ENCODE results near the gene CATSPERB. TPM values are rescaled to one million over a fixed set of nuclear protein-coding genes. Genes with fewer than 3 reads are reported as not detected.
"Not testable (repeated sequence)": the region's sequence is repeated elsewhere in the genome, so short reads cannot be mapped to it uniquely, and the experiment has no call there.

The CATSPERB gene
- polyA plus RNA-seq, 3 donors from 2014 or later: 0.32 to 1.9 TPM; not detected in 1

DNA sequence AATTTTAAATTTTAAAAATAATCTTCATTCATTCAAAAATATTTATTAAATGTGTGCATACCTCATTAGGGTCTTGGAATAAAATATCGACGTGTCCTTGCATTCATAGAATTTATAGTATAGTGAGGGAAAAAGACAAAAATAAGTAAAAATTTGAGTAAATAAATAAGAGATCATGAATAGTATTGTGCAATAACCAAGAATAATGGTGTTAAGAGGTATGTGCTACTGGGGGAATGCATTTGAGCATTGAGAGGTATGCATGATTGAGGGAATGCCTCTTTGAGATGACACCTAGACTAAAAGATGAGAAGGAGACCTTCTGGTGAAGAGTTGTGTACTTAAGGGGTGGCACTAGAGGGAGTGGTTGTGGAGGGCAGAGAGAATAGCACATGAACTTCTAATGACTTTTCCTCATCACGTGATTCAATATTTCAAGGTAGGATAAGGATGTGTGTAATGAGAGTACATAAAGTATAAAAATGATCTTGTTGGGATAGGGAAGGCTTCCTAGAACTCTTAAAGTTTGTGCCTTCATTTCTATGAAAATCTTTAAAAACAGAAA is 18.8 kb upstream of the CATSPERB start:
- H3K4me1 Mint-ChIP-seq: no peaks in the 10 kb centered on the region

DNA sequence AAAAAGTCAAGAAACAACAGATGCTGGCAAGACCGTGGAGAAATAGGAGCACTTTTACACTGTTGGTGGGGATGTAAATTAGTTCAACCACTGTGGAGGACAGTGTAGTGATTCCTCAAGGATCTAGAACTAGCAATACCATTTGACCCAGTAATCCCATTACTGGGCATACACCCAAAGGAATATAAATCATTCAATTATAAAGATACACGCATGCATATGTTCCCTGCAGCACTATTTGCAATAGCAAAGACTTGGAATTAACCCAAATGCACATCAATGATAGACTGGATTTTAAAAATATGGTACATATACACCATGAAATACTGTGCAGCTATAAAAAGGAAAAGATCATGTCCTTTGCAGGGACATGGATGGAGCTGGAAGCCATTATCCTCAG is 18.0 kb upstream of the CATSPERB start:
- H3K9me3 Mint-ChIP-seq: no peaks in the 10 kb centered on the region
- no peak overlapping the region for H3K4me3 Mint-ChIP-seq
- no peaks in the 10 kb centered on the region for H3K4me1 Mint-ChIP-seq
- H3K27me3 Mint-ChIP-seq (ENCODE audit: low read depth in 3 of 3): peaks cover 0 to 18% (median 2%) of the 10 kb centered on the region in 3 donors
- no peak for DNase-seq
- H3K36me3 Mint-ChIP-seq: no peaks in the 10 kb centered on the region
- no peak overlapping the region for H3K27ac Mint-ChIP-seq

More for the DNA sequence above, 18.8 kb upstream of the CATSPERB start:
- H3K4me3 Mint-ChIP-seq: no peak overlapping the region
- H3K9me3 Mint-ChIP-seq: no peaks in the 10 kb centered on the region
- H3K36me3 Mint-ChIP-seq: no peaks in the 10 kb centered on the region
- no peak overlapping the region for H3K27ac Mint-ChIP-seq
- H3K27me3 Mint-ChIP-seq (ENCODE audit: low read depth in 3 of 3): peaks cover 0 to 18% (median 2%) of the 10 kb centered on the region in 3 donors
- DNase-seq: no peak

DNA sequence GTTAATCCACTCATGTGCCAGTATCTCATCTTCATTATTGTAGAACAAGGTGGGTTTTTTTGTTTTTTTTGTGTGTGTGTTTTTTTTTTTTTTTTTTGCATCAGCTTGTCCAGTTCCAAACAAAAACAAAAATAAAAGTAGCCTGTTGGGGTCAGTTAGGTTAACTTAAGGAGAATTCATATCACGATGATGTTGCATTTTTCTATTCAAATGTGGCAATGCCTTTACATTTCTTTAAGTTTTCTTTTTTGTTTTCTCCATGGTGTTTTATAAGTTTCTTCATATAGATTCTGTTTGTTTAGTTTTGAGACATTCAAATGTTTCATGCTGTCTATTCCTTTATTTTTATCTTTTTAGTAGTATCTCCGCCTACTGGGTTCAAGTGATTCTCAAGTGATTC is 16.2 kb upstream of the CATSPERB start:
- H3K27ac Mint-ChIP-seq: no peak overlapping the region
- H3K4me3 Mint-ChIP-seq: no peak overlapping the region
- H3K27me3 Mint-ChIP-seq (ENCODE audit: low read depth in 3 of 3): peaks cover 0 to 14% (median 2%) of the 10 kb centered on the region in 3 donors
- no peak for DNase-seq
- H3K9me3 Mint-ChIP-seq: no peaks in the 10 kb centered on the region
- no peaks in the 10 kb centered on the region for H3K4me1 Mint-ChIP-seq
- H3K36me3 Mint-ChIP-seq: no peaks in the 10 kb centered on the region

DNA sequence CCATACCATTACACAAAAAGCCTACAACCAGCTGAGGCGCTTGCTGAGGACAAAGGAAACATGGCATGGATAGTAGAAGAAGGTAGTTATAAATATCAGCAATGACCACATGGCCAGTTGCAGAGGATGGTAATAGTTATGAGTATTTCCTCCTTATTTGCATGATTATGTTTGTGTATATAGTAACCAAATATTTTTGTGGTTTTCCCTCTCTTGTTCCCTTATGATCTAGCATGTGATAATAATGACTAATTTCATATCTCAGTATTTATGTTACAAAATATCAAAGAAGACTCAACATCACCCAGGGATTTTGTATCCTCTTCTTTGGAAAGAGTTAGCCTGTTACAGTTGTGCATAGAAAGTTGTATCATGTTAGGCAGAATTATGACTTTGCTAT is 13.5 kb upstream of the CATSPERB start:
- no peaks in the 10 kb centered on the region for H3K4me1 Mint-ChIP-seq
- no peaks in the 10 kb centered on the region for H3K36me3 Mint-ChIP-seq
- H3K27me3 Mint-ChIP-seq (ENCODE audit: low read depth in 3 of 3): peaks cover 2 to 7% (median 2%) of the 10 kb centered on the region in 3 donors
- no peaks in the 10 kb centered on the region for H3K9me3 Mint-ChIP-seq
- no peak for DNase-seq
- H3K4me3 Mint-ChIP-seq: no peak overlapping the region
- H3K27ac Mint-ChIP-seq: no peak overlapping the region

DNA sequence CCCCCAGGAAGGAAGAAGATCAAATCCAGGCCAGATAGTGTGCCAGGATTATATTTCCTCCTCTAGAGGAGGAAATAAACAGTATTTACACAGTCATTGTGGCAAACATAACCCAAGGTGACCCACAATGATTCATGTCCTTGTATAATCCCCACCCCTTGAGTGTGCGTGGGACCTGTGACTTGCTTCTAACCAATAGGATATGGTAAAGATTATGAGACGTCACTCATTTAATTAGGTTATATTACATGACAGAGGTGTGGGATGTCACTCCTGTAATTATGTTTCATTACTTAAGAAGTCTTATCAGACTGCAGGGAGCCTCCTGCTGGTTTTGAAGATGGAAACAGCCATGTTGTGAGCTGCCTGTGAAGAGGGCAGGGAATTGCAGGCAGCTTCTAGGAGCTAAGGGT is 12.2 kb upstream of the CATSPERB start:
- DNase-seq: no peak
- no peak overlapping the region for H3K27ac Mint-ChIP-seq
- no peaks in the 10 kb centered on the region for H3K4me1 Mint-ChIP-seq
- H3K27me3 Mint-ChIP-seq (ENCODE audit: low read depth in 3 of 3): peaks cover 0 to 8% (median 3%) of the 10 kb centered on the region in 3 donors
- no peaks in the 10 kb centered on the region for H3K36me3 Mint-ChIP-seq
- H3K9me3 Mint-ChIP-seq: no peaks in the 10 kb centered on the region
- H3K4me3 Mint-ChIP-seq: no peak overlapping the region

DNA sequence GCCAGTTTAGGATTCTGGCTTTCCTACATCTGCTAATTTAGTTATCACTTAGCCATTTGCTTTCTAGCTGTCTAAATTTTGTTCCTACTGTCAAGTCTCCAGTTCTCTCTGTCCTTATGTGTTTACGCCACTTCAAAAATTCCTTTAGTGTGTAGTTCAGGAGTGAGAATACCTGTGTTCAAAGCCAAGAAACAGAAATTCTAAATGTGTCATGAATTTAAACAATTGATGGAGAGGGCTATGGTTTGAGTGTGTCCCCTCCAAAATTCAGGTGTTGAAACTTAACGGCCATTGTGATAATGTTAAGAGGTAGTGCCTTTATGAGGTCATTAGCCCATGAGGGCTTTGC is 11.4 kb upstream of the CATSPERB start:
- no peaks in the 10 kb centered on the region for H3K9me3 Mint-ChIP-seq
- DNase-seq: no peak
- H3K4me1 Mint-ChIP-seq: no peaks in the 10 kb centered on the region
- H3K27me3 Mint-ChIP-seq (ENCODE audit: low read depth in 3 of 3): peaks cover 0 to 11% (median 3%) of the 10 kb centered on the region in 3 donors
- H3K36me3 Mint-ChIP-seq: no peaks in the 10 kb centered on the region
- H3K4me3 Mint-ChIP-seq: no peak overlapping the region
- no peak overlapping the region for H3K27ac Mint-ChIP-seq

DNA sequence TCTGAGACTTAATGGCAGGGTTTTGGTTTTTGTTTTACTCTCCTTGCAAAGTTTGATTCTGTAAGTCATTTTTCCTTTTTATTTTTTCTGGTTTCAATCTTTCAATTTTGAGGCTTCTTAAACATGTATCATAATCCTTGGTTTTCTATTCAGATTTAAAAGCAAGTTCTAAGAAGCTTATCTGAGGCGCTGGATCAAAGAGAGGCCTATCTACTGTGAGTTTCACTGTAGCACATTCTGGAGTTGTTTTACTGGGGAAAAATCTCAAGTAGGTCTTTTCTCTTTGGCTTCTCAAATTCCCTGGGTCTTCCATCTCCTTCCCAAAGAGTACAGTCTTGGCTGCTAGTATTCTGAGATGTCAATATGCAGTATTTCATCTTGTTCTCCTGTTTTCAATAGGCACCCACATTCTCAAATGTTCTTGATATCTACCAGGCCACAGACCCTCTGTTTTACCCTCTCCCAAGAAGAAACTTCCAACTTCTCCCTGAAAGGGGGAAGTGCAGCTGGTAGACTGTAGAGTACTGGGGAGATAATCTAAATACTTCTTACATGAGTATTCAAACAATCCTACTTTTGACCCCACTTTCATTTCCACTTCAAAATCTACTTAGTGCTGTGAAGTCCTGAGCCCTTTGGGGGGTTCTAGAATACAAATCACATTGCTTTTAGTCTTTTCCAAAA is 10.9 kb upstream of the CATSPERB start:
- no peaks in the 10 kb centered on the region for H3K9me3 Mint-ChIP-seq
- H3K36me3 Mint-ChIP-seq: no peaks in the 10 kb centered on the region
- no peak overlapping the region for H3K27ac Mint-ChIP-seq
- DNase-seq: no peak
- peaks cover 0 to 14% (median 3%) of the 10 kb centered on the region in 3 donors for H3K27me3 Mint-ChIP-seq (ENCODE audit: low read depth in 3 of 3)
- H3K4me3 Mint-ChIP-seq: no peak overlapping the region
- H3K4me1 Mint-ChIP-seq: no peaks in the 10 kb centered on the region

DNA sequence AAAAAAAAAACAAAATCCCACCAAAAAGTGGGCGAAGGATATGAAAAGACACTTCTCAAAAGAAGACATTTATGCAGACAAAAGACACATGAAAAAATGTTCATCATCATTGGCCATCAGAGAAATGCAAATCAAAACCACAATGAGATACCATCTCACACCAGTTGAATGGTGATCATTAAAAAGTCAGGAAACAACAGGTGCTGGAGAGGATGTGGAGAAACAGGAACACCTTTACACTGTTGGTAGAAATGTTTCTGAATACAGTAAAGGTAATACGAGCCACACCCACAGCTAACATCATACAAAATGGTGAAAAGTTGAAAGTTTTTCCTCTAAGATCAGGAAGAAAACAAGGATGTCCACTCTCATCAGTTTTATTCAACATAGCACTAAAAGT is 8.0 kb upstream of the CATSPERB start:
- not testable (repeated sequence) for H3K27ac Mint-ChIP-seq, DNase-seq, H3K4me1 Mint-ChIP-seq

DNA sequence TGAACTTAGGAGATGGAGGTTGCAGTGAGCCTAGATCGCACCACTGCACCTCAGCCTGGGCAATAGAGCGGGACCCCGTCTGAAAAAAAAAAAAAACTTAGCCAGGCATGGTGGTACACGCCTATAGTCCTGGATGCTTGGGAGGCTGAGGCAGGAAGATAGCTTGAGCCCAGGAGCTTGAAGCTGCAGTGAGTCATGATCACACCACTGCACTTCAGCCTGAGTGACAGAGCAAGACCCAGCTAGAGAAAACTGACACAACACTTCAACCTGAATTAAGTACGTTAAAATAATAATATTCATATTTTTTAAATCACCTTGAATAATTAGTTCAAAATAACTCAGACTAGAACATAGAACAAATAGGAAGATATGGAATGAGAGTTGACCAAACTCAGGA is 5.7 kb upstream of the CATSPERB start:
- H3K4me3 Mint-ChIP-seq: no peak overlapping the region
- H3K9me3 Mint-ChIP-seq: no peaks in the 10 kb centered on the region
- DNase-seq: no peak
- peaks cover 0 to 7% (median 5%) of the 10 kb centered on the region in 3 donors for H3K36me3 Mint-ChIP-seq
- H3K4me1 Mint-ChIP-seq: no peaks in the 10 kb centered on the region
- H3K27me3 Mint-ChIP-seq (ENCODE audit: low read depth in 3 of 3): peaks cover 0 to 23% (median 5%) of the 10 kb centered on the region in 3 donors
- H3K27ac Mint-ChIP-seq: no peak overlapping the region

More for the DNA sequence above, 8.0 kb upstream of the CATSPERB start:
- not testable (repeated sequence) for H3K36me3 Mint-ChIP-seq, H3K4me3 Mint-ChIP-seq, H3K9me3 Mint-ChIP-seq
- peaks cover 0 to 22% (median 3%) of the 10 kb centered on the region in 3 donors for H3K27me3 Mint-ChIP-seq (ENCODE audit: low read depth in 3 of 3)

DNA sequence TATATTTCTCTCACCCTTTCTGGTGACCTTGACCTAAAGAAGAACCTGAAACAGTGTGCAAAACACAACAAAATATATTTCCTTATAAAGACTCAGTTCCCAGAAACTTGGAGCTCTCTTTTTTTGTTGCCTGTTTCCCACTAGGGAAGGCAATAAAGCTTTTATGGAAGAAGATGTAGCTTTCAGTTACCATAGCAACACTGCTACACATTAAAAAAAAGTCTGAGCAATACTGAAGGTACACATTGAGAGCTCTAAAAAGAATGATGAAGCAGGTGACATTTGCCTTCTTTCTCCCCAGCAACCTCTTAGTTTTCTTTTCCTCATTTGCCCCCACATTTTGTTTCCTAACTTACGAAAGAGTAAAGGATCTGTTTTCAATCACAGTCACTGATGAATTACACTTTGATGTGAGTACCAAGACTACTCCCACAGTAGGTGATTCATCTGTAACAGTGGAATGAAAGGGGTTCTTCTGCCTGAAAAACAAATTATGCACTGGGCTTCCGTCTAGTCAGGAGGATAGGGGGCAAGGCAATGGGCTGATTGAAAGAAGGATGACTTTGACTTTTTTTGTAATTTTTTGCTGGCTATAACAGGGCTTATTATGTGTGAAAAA is 1.1 kb upstream of the CATSPERB start:
- no peaks in the 10 kb centered on the region for H3K4me1 Mint-ChIP-seq
- H3K27me3 Mint-ChIP-seq (ENCODE audit: low read depth in 3 of 3): peaks cover 0 to 11% (median 2%) of the 10 kb centered on the region in 3 donors
- H3K27ac Mint-ChIP-seq: no peak overlapping the region
- no peaks in the 10 kb centered on the region for H3K9me3 Mint-ChIP-seq
- DNase-seq: no peak
- no peak overlapping the region for H3K4me3 Mint-ChIP-seq
- peaks cover 0 to 11% (median 5%) of the 10 kb centered on the region in 3 donors for H3K36me3 Mint-ChIP-seq

DNA sequence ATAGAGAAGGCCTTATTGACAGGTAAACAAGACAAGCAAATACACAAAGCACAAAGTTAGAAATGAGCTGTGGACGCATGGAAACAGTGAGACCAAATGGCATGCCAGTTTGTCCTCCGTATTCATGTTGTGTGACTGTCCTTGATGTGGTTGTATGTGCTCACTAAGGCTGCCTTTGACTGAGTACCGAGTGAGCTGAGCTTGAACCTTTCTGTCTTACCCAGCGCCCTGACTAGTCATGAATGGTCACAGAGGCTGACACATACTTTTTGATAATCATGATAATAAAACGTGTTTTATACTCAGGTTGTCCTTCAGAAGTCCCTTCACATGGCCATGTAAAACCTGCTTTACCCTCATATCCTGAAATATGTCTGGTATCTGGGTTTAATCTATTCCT is 553 bp upstream of the CATSPERB start:
- Mint-ChIP-seq H3K27ac (no peak overlapping the region), H3K27me3 (ENCODE audit: low read depth in 3 of 3) (peaks cover 0 to 10% (median 2%) of the 10 kb centered on the region in 3 donors), H3K9me3 (no peaks in the 10 kb centered on the region), H3K4me3 (no peak overlapping the region), H3K4me1 (no peaks in the 10 kb centered on the region), H3K36me3 (peaks cover 0 to 11% (median 5%) of the 10 kb centered on the region in 3 donors)
- no peak for DNase-seq

DNA sequence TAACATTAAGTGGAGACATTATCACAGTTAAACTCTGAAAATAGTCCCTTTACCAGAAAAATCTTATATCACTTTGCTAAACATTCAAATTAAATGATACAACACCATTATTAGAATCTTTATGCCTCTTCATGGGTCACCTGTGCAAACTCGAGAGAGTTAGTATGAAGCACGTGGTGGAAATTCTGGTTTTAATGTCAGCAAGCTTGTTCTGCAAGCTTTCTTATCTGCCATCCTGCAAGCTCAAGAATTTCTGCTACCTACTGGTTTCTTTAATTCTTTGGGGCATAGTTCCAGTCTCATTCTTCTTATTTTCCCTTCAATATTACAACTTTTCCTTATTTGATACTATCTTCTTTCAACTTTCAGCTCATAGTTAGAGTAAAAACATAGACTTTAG is 868 bp downstream of the CATSPERB start:
- no peaks in the 10 kb centered on the region for H3K9me3 Mint-ChIP-seq
- H3K27ac Mint-ChIP-seq: no peak overlapping the region
- H3K36me3 Mint-ChIP-seq: peaks cover 0 to 4% (median 0%) of the 10 kb centered on the region in 3 donors
- H3K4me1 Mint-ChIP-seq: no peaks in the 10 kb centered on the region
- H3K4me3 Mint-ChIP-seq: no peak overlapping the region
- peaks cover 0 to 6% (median 2%) of the 10 kb centered on the region in 3 donors for H3K27me3 Mint-ChIP-seq (ENCODE audit: low read depth in 3 of 3)
- DNase-seq: no peak

DNA sequence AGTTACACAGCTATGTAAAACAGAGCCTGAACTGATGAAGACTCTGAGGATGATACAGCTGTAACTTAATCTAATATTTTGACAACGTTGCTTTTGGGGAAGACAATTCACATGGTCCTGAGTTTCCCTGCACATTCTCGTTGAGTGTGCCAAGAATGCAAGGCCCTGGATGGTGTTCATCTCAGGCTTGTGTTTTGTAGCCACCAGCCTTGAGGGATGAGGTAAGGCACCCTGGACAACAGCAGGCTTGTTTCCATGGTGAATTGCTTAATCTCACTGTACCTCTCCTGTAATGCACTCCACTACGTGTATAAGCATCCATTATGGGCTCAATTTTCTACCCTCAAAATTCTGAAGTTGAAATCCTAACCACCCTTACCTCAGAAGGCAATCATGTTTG is 2.1 kb downstream of the CATSPERB start:
- no peak for DNase-seq
- Mint-ChIP-seq H3K9me3 (no peaks in the 10 kb centered on the region), H3K4me1 (no peaks in the 10 kb centered on the region), H3K27me3 (ENCODE audit: low read depth in 3 of 3) (peaks cover 0 to 2% (median 0%) of the 10 kb centered on the region in 3 donors), H3K36me3 (peaks cover 0 to 6% (median 5%) of the 10 kb centered on the region in 3 donors), H3K4me3 (no peak overlapping the region), H3K27ac (no peak overlapping the region)

DNA sequence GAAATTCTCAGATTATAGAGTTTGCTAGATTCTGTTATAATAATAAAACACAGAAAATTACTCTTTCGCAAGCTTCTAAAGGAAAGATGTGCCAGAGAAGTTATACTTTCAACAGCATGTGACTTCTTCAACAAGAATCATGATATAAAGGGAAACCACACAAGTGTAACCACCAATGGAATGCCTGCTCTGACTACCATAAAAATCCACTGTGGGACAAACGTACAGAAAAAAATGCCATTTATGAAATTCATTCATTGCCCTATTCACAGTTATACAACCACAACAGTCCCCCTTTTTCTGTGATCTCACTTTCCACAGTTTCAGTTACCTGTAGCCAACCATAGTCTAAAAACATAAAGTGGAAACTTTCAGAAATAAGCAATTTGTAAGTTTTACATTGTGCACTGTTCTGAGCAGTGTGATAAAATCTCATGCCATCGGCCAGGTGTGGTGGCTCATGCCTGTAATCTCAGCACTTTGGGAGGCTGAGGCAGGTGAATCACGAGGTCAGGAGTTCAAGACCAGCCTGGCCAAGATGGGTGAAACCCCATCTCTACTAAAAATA is 3.2 kb downstream of the CATSPERB start:
- DNase-seq: no peak
- Mint-ChIP-seq H3K36me3 (peaks cover 0 to 6% (median 5%) of the 10 kb centered on the region in 3 donors), H3K4me1 (no peaks in the 10 kb centered on the region), H3K27me3 (ENCODE audit: low read depth in 3 of 3) (no peaks in the 10 kb centered on the region), H3K4me3 (no peak overlapping the region), H3K27ac (no peak overlapping the region), H3K9me3 (no peaks in the 10 kb centered on the region)

All from immature natural killer cell (primary cell).